Fibroblast of skin of right biceps (primary cell): ENCODE results near the gene C1QTNF1.

Experiments
- DNase-seq: peaks from one replicate; pipeline ENCODE4 v3.0.0-alpha.2; 2013

C1QTNF1 gene

DNA sequence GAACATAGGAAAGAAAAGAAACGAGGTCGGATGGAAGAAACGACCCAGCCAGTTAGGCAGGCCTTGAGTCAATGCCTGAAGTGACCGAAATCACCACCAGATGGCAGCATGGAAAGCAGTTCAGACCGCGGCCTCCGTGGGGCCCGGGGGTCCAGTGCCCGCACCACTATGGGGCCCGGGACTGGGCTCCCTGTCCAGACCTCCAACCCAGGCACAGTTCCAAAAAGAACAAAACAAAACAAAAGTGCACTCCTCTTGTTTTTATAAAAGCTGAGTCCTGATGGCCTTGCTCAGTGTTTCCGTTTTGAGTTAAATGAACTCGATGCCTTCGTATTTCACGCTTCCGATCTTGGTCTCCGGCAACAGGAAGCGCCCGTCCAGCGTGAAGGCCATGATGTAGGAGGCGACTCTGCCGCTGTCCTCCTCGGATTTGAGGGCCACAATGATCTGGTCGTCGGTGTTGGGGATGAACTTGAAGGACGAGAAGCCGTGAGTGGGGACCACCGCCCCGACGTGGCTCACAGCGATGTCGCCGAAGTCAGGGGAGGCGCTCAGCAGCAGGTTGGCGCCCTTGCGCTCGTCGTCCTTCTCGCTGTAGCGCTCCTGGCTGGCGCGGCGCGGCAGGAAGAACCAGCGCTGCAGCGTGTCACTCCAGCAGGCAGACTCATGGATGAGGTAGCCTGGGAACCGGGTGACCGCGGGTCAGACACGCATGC is 30.6 kb upstream of the C1QTNF1 start:
- peak; percentile 35 for DNase-seq

DNA sequence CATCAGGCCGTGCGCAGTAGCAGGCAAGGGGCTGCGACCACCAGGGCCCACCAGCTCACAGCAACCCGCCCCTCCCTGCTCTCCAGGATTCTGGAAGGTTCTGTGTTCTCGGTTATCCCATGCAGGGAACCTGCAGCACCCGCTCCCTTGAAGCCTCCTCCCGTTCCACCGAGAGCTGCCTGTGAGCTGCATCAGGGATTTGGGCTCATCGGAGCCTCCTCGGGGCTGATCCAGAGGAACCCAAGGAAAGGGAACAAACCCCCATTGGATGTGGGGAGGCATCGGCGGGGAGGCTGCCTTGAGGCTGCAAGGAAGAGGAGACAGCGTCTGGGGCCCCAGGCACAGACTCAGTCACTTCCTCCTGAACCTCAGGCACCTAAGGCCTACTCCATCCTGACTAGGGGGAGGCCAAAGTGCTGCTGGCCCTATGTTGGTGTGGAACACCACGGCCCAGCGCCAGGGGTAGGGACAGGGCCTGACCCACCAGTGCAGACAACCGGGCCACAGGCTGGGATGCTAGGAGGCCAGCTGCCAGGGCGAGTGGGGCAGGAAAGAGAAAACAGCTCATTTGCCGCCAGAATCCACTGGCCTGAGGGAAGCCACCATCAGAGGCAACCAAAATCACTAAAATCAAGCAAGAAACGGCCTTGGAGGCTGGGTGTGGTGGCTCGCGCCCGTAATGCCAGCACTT is 29.8 kb upstream of the C1QTNF1 start:
- no peak for DNase-seq

DNA sequence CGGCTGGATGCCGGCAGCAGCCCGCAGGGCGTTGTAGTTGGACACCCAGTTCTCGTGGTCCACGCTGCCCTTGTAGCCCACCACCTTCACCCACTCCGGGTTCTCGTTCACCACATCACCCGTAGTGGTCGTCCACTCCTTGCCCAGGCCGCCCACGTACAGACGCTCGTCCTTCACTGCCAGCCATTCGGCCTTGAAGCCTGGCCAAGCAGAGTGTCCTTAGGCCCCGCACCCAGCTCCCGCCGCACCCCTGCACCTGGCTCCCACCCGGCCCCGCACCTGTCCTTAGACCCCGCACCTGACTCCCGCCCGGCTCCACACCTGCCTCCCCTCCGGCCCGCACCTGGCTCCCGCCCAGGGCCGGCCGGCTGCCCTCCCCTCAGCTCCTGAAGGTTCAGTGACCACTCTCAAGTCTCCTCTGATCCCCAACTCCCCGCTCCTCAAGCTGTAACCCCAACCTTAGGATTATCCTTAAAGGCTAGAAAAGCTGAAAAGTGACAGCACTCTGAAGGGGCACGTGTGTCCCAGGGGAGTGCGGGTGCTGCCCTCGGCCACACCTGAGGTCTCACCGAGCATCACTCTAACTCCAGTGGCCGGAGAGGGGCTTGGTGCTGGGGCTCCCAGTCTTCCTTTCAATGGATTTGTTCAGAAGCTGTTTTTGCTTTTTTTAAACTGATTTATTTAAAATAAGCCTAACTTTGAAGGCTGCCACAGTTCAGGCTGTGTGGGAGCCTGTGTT is 28.8 kb upstream of the C1QTNF1 start:
- DNase-seq, result no peak

DNA sequence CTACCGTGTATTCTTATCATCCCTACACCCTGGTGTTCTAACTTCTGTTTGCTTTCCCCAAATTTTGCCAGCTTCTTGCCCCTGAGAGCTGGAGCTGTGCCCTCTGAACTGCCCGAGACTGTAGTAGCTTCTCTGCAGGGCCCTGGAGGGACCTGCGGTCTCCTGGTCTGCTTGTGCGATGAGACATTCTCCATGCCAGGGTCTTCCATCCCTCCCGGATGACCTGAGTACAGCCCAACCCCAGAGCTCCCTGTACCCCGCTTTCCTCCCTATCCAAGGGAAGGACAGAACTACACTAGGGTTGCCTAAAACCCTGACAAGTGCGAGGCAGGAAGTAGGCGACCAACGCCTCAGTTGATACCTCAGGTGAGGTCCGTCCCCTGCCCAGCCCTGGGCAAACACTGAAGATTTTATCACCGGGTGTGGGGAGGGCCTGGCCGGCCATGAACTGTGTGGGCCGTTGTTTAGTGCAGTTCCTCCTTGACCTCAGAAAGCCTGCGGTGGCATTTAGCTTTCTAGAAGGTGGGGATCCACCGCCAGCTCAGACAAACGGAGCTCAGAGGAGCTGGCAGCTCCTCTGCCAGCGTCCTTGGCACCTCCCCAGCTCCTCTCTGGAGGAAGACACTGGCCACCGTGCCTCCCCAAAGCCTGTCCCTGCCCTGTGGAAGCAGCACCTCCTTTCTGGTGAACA is 28.1 kb upstream of the C1QTNF1 start:
- no peak for DNase-seq

DNA sequence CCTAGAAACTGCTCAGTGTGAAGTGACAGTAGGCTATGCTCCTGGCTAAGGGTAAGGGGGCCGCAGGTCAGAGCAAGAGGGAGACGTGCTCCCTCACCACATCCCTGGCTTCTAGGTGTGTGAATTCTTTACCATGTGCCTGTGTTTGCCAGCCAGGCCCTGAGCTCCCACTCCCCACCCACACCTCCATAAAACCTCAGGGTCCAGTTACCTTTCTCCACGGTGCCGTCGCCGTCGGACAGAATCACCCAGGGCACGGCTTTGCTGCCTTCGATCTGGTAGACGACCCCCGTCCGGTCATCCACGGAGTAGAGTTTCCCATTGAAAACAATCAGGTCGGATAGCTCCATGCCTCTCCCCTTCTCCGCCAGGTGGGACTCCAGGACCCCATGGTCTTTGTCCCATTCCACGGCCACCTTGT is 27.2 kb upstream of the C1QTNF1 start:
- DNase-seq, result no peak

DNA sequence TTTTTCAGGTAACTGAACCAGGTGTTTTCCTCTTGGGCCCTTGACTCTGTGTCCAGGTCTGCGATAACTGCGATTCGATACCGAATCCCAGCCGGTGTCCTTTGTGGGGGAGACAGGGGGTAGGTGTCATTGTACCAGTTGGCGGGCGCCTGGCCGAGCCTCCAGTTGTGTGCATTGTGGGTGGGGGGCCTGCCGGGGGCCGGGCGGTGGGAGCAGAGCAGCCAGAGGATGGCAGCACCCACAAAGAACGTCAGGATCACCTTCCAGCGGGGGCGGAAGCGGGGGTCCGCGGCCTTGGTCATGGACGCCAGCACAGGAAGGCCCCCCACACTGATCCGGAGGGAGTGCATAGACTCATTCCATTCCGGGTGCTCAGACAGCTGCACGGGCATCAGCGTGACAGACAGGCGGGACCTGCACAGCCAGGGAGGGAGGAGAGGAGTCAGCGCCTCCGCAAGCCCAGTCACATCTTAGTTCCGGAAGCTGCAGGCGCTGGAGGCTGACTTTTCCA is 26.7 kb upstream of the C1QTNF1 start:
- no peak for DNase-seq

DNA sequence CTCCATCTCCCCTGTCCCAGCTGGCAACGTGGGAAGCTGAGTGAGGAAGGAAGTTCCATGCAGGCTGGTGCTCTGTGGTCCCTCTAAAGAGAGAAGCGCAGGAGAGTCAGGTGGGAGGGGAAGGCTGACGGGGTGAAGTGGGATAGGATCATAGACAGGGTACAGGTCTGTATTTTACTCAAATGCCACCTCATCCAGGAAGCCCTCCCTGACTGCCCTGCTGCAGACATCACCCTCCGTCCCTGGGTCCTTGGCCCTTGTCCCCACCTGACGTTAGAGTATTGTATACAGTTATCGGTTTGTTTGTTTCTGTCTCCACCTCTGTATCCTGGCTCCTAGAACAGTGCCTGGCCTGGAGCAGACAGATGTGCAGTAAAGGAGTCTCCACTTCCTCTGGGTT is 26.1 kb upstream of the C1QTNF1 start:
- no peak for DNase-seq

DNA sequence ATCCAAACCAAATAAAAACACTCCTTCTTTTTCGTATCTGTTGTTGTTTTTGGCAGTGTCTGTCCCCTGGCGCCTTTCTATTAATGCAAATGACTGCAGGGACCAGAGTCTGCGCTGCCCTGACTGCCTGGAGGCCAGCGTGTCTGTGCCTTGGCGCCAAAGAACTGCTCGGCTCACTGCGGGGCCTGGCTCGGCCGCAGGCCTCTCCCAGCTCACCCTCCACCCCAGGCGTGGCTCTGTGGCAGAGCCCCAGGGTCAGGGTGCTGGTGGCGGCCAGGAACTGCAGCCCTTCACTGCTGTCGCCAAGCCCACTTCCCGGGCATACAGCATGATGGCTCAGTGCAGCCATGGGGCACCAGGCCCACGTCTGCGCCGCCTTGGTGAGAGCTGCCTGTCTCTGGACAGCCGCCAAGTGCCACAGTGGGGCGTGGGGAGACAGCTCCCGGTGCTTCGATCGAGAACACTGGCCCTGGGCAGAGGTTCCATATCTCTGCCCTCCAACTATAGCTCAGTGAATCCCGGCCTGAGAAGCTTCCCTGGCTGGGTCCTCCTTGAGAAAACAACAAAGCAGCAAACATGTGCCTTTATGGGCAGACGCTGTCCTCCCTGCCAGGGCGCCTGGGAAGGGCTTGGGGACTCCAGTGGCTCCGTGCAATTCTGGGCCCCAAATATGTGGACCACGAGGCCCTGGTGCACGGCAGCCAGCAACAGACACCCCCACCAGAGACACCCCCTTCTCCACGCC is 25.5 kb upstream of the C1QTNF1 start:
- no peak for DNase-seq

DNA sequence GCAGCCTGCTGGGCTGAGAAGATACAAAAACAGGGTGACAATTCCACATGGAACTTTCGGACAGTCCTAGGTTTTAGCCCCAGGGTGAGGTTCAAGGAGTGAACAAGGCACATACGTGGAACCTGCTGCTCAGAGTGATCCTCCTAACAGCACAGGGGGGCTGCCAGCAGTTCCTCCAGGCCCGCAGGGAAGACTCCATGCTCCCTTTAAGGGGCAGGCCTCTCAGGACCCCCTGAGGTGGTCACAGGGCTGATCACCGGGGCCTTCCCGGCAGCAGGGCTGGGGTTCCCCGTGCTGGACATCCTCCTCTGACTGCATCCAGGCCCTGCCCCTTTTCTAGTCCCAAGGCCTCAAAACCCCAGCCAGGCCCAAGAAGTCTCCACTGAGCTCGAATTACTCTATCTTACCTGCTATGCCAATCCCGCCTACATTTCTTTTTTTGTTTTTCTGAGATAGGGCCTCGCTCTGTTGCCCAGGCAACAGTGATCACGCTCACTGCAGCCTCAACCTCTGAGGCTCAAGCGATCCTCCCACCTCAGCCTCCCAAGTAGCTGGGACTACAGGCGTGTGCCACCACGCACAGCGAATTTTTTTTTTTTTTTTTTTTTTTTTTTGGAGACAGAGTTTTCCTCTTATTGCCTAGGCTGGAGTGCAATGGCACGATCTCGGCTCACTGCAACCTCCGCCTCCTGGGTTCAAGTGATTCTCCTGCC is 24.8 kb upstream of the C1QTNF1 start:
- no peak for DNase-seq

DNA sequence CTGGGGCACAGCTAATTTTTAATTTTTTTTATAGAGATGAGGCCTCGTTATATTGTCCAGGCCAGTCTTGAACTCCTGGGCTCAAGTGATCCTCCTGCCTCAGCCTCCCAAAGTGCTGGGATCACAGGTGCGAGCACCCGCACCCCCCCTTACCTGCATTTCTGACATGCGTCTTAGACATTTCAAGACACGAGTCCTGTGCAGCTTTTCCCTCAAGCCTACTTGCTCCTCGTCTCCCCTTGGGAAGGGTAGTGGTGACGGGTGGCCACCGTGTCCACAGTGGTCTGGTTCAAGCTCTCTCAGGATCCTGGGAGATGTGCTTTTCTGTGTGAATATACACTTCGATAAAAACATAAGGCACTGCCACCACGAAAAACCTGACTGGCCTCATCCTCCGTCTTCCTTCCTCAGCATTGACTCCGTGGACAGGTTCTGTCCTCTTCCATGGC is 24.0 kb upstream of the C1QTNF1 start:
- DNase-seq, result no peak

DNA sequence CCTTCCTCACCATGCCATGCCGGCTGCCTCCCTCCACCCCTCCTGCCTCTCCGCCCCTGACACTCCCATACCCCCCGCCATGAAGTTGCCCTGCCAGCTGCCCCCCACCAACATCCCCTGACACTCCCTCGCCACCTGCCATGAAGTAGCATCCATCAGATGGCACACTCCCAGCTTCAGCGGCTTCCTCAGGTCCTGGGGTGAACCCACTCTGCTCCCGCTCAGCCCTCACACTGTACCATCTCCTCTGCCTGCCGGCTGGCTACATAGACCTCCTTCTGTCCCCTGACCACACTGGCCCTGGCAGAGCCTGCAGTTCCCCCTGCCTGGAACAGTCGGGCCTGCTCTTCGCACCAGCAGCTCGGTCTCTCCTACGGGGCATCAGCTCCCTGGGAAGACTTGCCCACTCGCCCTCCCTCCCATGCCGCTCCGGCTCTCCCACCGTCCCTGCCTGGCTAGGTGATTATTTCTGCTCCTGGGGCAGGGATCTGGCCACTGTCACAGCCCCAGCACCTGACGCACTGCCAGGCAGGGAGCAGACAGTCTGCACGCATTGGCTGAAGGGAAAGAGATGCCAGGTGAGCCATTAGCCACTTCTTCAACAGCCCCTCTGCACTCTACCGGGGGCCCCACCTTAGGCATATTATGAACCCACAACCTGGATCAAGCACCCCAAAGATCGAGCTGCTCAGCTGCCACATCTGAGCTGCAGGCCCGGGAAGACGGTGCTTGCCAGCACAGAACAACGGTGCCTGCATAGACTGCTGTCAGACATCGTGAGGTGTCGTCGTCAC is 23.4 kb upstream of the C1QTNF1 start:
- DNase-seq, result no peak

DNA sequence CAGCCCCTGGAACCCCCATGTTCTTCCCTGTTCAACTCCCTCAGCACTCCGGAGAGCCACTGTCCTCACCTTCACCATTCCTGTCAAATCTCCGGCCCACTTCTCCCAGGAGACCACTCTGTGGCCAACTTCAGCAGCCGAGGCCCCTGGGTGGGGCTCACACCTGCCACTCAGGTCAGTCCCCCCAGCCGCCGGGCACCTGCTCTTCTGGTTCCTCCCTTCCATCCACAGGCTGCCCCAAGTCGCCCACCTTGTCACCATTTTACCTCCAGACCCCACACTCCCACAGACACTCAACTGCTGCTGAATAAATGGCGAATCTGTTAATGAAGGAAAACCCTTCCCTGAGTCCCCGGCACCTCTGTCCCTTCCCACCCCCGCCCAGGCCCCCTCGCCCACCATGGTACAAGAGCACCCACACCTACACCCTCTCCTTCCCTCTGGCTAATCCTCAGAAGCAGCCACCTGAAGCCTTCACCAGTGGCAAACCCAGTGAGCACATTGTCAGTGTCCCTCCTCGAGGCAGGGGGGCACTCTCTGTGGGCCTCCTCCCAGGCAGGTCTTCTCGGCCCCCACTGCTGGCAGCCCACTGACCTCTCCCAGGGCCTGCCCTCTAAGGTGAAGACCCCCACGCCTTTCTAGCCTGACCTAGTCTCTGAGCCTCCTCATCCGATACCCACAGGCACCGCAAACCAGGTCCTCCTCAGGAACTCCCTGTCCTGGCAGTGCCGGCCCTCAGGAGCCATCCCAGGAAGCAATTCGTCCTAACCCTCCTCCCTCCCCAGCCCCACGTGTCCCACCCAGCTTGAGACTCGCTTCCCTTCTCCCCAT is 22.6 kb upstream of the C1QTNF1 start:
- no peak for DNase-seq

DNA sequence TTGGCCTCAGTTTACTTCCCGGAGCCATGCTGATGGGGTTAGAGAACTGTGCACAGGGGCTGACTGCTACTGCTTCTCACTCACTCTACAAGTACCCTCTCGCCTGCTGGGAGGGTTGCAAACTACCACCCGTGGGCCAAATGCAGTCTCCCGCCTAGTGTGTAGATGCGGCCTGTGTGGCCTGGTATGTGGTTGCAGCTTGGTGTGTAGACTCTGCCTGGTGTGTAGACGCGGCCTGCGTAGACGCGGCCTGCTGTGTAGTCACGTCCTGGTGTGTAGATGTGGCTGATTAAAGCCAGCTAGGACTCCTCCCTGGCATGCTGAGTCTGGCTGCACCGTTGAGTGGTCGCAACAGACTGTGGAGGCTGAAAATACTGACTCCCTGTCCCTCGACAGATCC is 21.7 kb upstream of the C1QTNF1 start:
- DNase-seq, result no peak

DNA sequence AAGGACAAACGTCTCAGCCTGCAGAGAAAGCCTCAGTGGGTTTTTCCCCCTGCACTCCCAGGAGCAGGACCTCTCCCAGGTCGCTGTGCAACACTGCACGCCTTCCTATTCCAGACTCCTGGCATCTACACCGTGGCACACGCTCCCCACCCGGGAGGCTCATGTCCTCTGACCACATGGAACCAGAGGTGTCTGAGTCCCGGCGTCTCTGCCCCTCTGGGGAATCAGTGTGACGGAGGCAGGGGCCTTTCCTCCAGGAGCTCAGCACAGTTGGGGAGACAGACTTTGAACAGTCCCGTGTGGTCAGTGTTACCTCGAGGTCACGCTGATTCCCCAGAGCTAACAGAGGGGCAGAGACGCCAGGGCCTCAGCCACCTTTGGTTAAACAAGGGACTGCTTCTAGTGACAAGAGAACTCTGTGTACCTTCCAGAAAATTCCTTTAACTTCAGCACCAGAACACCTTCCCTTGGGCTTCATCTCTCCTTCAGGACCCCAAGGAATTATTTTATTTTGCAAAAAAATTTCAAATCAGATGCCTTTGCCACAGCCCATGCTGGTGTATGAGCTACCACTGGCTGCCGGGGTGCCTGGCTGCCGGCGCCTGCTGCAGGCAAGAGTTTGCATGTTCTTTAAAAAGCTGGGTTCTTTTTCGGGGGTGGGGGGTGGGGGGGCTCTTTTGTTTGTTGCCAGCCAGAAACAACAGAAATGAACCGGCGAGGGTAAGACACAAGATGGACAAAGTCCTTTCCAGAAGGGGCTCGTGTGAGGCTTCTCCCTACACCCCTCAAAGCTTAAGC is 21.0 kb upstream of the C1QTNF1 start:
- no peak for DNase-seq

DNA sequence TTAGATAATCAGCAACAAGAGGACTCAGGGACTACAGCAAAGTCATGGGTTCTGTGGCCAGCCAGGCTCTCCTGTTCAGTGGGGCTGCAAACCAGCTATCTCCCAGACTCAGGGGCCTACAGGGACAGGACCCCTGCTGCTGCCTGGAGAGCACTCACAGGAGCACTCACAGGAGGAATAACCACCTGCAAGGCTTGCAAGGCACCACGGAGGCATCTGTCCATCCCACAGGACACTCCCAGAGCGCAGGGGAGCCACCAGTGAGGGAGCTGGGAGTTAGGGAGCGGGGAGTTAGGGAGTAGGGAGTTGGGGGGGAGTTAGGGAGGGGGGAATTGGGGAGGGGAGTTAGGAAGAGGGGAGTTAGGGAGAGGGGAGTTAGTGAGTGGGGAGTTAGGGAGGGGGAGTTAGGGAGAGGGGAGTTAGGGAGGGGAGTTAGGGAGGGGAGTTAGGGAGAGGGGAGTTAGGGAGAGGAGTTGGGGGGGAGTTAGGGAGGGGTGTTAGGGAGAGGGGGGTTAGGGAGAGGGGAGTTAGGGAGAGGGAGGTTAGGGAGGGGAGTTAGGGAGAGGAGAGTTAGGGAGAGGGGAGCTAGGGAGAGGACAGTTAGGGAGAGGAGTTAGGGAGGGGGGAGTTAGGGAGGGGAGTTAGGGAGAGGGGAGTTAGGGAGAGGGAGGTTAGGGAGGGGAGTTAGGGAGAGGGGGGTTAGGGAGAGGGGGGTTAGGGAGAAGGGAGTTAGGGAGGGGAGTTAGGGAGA is 20.1 kb upstream of the C1QTNF1 start:
- DNase-seq, result no peak

DNA sequence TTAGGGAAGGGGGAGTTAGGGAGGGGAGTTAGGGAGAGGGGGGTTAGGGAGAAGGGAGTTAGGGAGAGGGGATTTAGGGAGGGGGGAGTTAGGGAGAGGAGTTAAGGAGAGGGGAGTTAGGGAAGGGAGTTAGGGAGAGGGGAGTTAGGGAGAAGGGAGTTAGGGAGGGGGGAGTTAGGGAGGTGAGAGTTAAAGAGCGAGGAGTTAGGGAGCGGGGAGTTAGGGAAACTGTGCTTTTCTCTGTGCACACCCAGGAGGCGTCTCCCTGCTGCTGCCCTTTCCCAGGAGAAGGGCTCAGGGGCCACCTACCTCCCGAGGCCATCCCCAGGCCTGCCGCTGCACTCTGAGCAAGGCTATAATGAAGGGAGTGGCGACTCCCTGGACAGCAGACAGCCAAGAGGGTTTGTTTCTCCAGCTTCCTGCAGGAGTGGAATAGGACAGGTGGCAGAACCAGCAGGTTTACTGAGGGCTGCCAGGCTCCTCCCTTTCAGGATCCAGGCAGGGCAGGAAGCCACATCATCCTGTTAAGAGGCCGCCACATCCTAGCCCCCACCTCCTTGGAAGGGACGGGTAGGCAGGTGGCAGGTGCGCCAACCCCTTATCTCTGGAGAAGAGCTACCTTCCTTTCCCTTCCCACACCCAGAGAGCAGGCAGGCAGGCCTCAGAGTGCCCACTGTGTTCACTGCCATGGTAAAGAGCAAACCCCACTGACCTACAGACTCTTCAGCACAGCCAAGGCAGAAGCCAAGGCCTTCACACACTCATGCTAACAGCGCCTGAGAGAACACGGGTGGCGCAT is 18.7 kb upstream of the C1QTNF1 start:
- DNase-seq, result no peak

DNA sequence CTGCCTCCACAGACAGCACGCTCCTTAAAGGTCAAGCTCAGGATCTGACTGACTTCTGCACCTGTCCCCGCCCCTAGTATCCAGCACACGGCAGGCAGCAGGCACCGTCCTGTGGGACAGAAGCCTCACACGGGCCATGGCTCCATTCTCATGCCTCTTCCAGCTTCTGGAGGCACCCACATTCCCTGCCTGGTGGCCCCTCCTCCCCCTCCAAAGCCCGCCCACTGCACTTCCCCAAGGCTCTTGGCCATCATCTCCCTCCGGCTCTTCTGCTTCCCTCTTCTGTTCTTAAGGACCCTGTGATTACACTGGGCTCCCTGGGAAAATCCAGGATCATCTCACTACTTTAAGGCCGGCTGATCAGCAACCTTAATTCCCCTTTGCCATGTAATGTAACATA is 17.9 kb upstream of the C1QTNF1 start:
- DNase-seq, result no peak
